B cell (primary cell): Measurements from ENCODE around the gene APBB3. TPM values are rescaled to one million over a fixed set of nuclear protein-coding genes. Genes with fewer than 3 reads are reported as not detected.

Source experiments
- ATAC-seq: fragments of 200-7000 bp; cut with Tn5 transposase; one replicate; pipeline ENCODE4 v1.10.0; 2021; ENCODE audit warnings: low read depth, mild to moderate bottlenecking, moderate number of reproducible peaks, moderate library complexity
- CTCF ChIA-PET: fragments of 350-600 bp; sonication (Branson Sonifier 250); formaldehyde crosslinking; loops from one replicate; lab custom pipeline; 2021; ENCODE audit warnings: antibody characterized with exemption, inconsistent platforms; lab: Charles Lee
- POLR2A ChIA-PET: fragments of 350-600 bp; sonication (Branson Sonifier 250); formaldehyde crosslinking; loops from one replicate; lab custom pipeline; 2021; ENCODE audit warnings: antibody characterized with exemption; lab: Charles Lee
- DNase-seq: peaks from one replicate; pipeline ENCODE4 v3.0.0; 2013
- H2AFZ ChIP-seq: 2 replicates; pipeline ENCODE4 v1.6.1; 2012; ENCODE audit warnings: mild to moderate bottlenecking, low read depth, low read length; ENCODE audit not compliant: insufficient read depth, poor library complexity, severe bottlenecking
- H3K27ac ChIP-seq, 2 donors: 1 replicate in 1 of 2; 2 replicates in 1 of 2; pipeline ENCODE4 v1.5.1; 2012 to 2013; ENCODE audit warnings: low read length in 2 of 2, mild to moderate bottlenecking in 2 of 2, moderate library complexity in 1 of 2
- H3K27me3 ChIP-seq, 4 experiments: fragments of 200-600 bp in 1 of 4; sonication (generic) in 1 of 4; replicated peaks in 1 of 4; 1 replicate in 2 of 4; 2 replicates in 2 of 4; pipeline versions ENCODE4 v1.6.1 to v1.7.0; 2013 to 2016; ENCODE audit warnings: low read length in 3 of 4, mild to moderate bottlenecking in 2 of 4, mixed read lengths in 1 of 4, moderate library complexity in 1 of 4; ENCODE audit not compliant: insufficient read depth in 4 of 4, control insufficient read depth in 3 of 4; ENCODE audit errors: control extremely low read depth in 1 of 4
- H3K36me3 ChIP-seq, 2 experiments: replicated peaks in 1 of 2; 1 replicate in 1 of 2; 2 replicates in 1 of 2; pipeline versions ENCODE4 v1.6.1 to v1.7.1; 2013; ENCODE audit warnings: low read length in 1 of 2; ENCODE audit not compliant: insufficient read depth in 2 of 2, control insufficient read depth in 1 of 2; ENCODE audit errors: control extremely low read depth in 1 of 2, extremely low read depth in 1 of 2
- H3K4me1 ChIP-seq, 2 donors: fragments of 200-600 bp in 1 of 2; sonication (generic) in 1 of 2; 1 replicate in 1 of 2; 2 replicates in 1 of 2; pipeline versions ENCODE4 v1.5.1 to v1.6.1; 2013 to 2017; ENCODE audit warnings: low read length in 2 of 2; ENCODE audit not compliant: control insufficient read depth in 2 of 2, insufficient read depth in 2 of 2
- H3K4me2 ChIP-seq: replicated peaks from 2 replicates; pipeline ENCODE3; 2012; ENCODE audit warnings: mild to moderate bottlenecking, low read depth, low read length; ENCODE audit not compliant: poor library complexity, severe bottlenecking
- H3K4me3 ChIP-seq, 5 experiments: fragments of 200-600 bp in 1 of 5; sonication (generic) in 1 of 5; 1 replicate in 3 of 5; 2 replicates in 2 of 5; pipeline versions ENCODE4 v1.5.1 to v1.7.0; 2011 to 2016; ENCODE audit warnings: low read length in 4 of 5, mild to moderate bottlenecking in 4 of 5, low read depth in 2 of 5, control low read depth in 1 of 5, moderate library complexity in 1 of 5; ENCODE audit not compliant: insufficient read depth in 1 of 5; ENCODE audit errors: control extremely low read depth in 1 of 5, extremely low read depth in 1 of 5
- H3K79me2 ChIP-seq: fragments of 200-600 bp; sonication (generic); one replicate; pipeline ENCODE4 v1.6.0; 2016; ENCODE audit warnings: low read length; ENCODE audit not compliant: control insufficient read depth, insufficient read depth
- H3K9ac ChIP-seq: fragments of 200-600 bp; sonication (generic); 2 replicates; pipeline ENCODE4 v1.6.1; 2017; ENCODE audit warnings: mild to moderate bottlenecking, low read length, moderate library complexity
- H3K9me3 ChIP-seq, 3 donors: one replicate each; pipeline versions ENCODE4 v1.6.1 to v1.7.1; 2013; ENCODE audit warnings: low read length in 2 of 3; ENCODE audit not compliant: control insufficient read depth in 2 of 3, insufficient read depth in 1 of 3; ENCODE audit errors: control extremely low read depth in 1 of 3
- H4K20me1 ChIP-seq: 2 replicates; pipeline ENCODE4 v1.6.0; 2012; ENCODE audit warnings: mild to moderate bottlenecking, low read length; ENCODE audit not compliant: insufficient read depth, control insufficient read depth, poor library complexity, severe bottlenecking
- H3K27ac Mint-ChIP-seq: one replicate; pipeline ENCODE4 v1.8.0; 2021; ENCODE audit warnings: mixed read lengths
- H3K27me3 Mint-ChIP-seq: one replicate; pipeline ENCODE4 v1.8.0; 2021; ENCODE audit warnings: mixed read lengths
- H3K4me1 Mint-ChIP-seq: one replicate; pipeline ENCODE4 v1.8.0; 2021; ENCODE audit warnings: mixed read lengths
- H3K4me3 Mint-ChIP-seq: one replicate; pipeline ENCODE4 v1.8.0; 2021; ENCODE audit warnings: mixed read lengths
- H3K9me3 Mint-ChIP-seq: one replicate; pipeline ENCODE4 v1.8.0; 2022; ENCODE audit warnings: mixed read lengths; ENCODE audit not compliant: insufficient read depth
- EZH2 ChIP-seq: IDR thresholded peaks from 2 replicates; pipeline ENCODE4 v1.6.1; 2012; ENCODE audit warnings: borderline replicate concordance, low read depth, mild to moderate bottlenecking, moderate library complexity, low read length; ENCODE audit not compliant: insufficient read depth, poor library complexity, severe bottlenecking
- WGBS: methylation state at CpG from one replicate; pipeline ENCODE4 v1.1.5; 2013; ENCODE audit warnings: missing lambda C conversion rate; ENCODE audit not compliant: insufficient coverage; 5-methylcytosine and 5-hydroxymethylcytosine counted together
- intact Hi-C: fragments of 100-400 bp; cut with micrococcal nuclease; formaldehyde crosslinking; loops from one replicate; pipeline ENCODE4 v1.10.0; 2022
- polyA plus RNA-seq: library from polyadenylated mRNA; depleted of rRNA; stranded (reverse); fragments of >200 nt; gene quantifications from 2 replicates; pipeline ENCODE4 v1.2.3, GENCODE V29; 2012
- total RNA-seq, 2 donors: library from RNA; stranded (reverse); fragments of 120-200 nt in 1 of 2; gene quantifications; 1 replicate in 1 of 2; 2 replicates in 1 of 2; pipeline versions ENCODE4 v1.2.3 to v1.2.4, GENCODE V29; 2013 to 2022
- TF ChIP-seq, protein P1 (sequence below): fragments of 200-600 bp; IDR thresholded peaks from one replicate; pipeline ENCODE4 v1.8.0; 2022; ENCODE audit warnings: antibody characterized with exemption, mild to moderate bottlenecking

The APBB3 gene
- total and polyA plus RNA-seq, 2 donors (not counting 1 experiment from before 2014, with no cell fraction given) = 73.9 to 126 TPM

DNA sequence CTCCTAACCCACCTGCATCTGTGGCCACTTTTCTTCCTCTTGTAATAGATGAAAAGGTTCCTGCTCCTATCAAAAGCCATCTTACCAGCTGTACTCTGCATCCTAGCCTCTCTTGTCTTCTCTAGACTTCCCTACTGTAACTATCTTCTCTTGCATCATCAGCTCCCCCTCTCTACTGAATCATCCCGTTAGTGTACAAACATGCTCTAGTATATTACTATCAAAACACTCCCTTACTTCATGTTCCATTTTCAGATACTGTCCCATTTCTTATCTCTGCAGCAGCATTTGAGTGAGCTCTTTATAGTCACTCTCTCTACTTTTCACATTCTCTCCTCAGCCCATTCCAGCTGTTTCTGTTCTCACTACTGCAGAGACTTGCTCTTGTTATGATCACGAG is 9.9 kb downstream of the APBB3 start:
- H3K79me2 ChIP-seq = peaks cover 30% of the 10 kb centered on the region
- peak overlapping the region; percentile 2 for H3K4me3 Mint-ChIP-seq
- H3K27me3 Mint-ChIP-seq = no peaks in the 10 kb centered on the region

DNA sequence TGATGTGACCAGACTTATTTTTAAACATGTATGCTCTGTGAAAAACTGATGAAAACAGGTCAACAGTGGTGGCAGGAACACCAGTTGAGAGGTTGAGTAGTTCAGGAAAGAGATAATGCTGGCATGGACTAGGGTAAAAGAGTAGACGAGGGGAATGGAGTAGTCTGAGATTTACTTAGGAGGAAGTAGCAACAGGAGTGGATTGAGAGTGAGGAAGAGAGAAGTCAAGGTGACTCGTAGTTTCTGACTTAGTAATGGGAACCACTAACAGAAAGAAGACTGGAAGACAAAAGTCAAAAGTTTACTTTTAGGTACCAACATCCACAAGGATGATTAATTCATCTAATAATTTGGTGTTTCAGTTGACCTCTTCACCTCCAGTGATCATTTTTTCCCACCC is 10.7 kb downstream of the APBB3 start:
- Mint-ChIP-seq H3K27me3 (no peaks in the 10 kb centered on the region), H3K4me1 (peaks cover 61% of the 10 kb centered on the region), H3K9me3 (no peaks in the 10 kb centered on the region), H3K27ac (peak overlapping the region; percentile 74), H3K4me3 (peak overlapping the region; percentile 6)
- Histone ChIP-seq H3K9ac (no peak overlapping the region), H3K4me3 (no peak overlapping the region), H3K79me2 (peaks cover 30% of the 10 kb centered on the region), H3K4me1 (peaks cover 19 to 38% of the 10 kb centered on the region in 2 donors), H3K36me3 (peaks cover 0 to 29% of the 10 kb centered on the region in 2 experiments), H3K27ac (peak overlapping the region in 1 of 2 donors; percentile 20), H2AFZ (no peak overlapping the region), H3K9me3 (no peaks in the 10 kb centered on the region), H3K27me3 (no peaks in the 10 kb centered on the region), H4K20me1 (peaks cover 4% of the 10 kb centered on the region), H3K4me2 (no peak overlapping the region)
- TF ChIP-seq EZH2 = no peak
- TF ChIP-seq, protein P1, sequence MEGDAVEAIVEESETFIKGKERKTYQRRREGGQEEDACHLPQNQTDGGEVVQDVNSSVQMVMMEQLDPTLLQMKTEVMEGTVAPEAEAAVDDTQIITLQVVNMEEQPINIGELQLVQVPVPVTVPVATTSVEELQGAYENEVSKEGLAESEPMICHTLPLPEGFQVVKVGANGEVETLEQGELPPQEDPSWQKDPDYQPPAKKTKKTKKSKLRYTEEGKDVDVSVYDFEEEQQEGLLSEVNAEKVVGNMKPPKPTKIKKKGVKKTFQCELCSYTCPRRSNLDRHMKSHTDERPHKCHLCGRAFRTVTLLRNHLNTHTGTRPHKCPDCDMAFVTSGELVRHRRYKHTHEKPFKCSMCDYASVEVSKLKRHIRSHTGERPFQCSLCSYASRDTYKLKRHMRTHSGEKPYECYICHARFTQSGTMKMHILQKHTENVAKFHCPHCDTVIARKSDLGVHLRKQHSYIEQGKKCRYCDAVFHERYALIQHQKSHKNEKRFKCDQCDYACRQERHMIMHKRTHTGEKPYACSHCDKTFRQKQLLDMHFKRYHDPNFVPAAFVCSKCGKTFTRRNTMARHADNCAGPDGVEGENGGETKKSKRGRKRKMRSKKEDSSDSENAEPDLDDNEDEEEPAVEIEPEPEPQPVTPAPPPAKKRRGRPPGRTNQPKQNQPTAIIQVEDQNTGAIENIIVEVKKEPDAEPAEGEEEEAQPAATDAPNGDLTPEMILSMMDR = no peak
- no peak for ATAC-seq
- ChIA-PET CTCF (interaction anchor here (0.8 to 1.0 kb wide), 2 partner anchors 13 to 78 kb away, joined by 4 to 7 read pairs; no protein-coding TSS in a partner anchor), POLR2A (no interaction called here)
- no peak for DNase-seq
- intact Hi-C loops = no loop called here
- WGBS = 67% methylated on average over 1 of the region's 2 CpGs

More for the DNA sequence above, 9.9 kb downstream of the APBB3 start:
- POLR2A ChIA-PET = interaction anchor here (0.7 kb wide), 1 partner anchor 79 kb away, joined by 3 read pairs; the partner anchor contains the start of gene CD14
- H4K20me1 ChIP-seq = peaks cover 4% of the 10 kb centered on the region
- H3K4me1 Mint-ChIP-seq = peaks cover 53% of the 10 kb centered on the region
- TF ChIP-seq EZH2 = no peak
- TF ChIP-seq, protein P1 = no peak
- intact Hi-C loops = no loop called here
- H3K27ac Mint-ChIP-seq = peak overlapping the region; percentile 29
- no peak for DNase-seq
- no peak overlapping the region for H3K4me2 ChIP-seq
- CTCF ChIA-PET = no interaction called here
- H3K9me3 Mint-ChIP-seq = no peaks in the 10 kb centered on the region
- WGBS = 75% methylated on average over 2 of the region's 2 CpGs
- H3K27ac ChIP-seq = peak overlapping the region in 1 of 2 donors; percentile 18
- no peak overlapping the region for H2AFZ ChIP-seq
- no peak for ATAC-seq
- H3K4me1 ChIP-seq = peaks cover 18 to 30% of the 10 kb centered on the region in 2 donors
- H3K27me3 ChIP-seq = no peaks in the 10 kb centered on the region
- no peaks in the 10 kb centered on the region for H3K9me3 ChIP-seq
- H3K36me3 ChIP-seq = peaks cover 0 to 26% of the 10 kb centered on the region in 2 experiments
- no peak overlapping the region for H3K9ac ChIP-seq
- no peak overlapping the region for H3K4me3 ChIP-seq
